Raji (cell line): ENCODE data around the gene SLC6A11.

Source experiments
- POLR2A ChIP-seq: IDR thresholded peaks from 2 replicates; pipeline ENCODE4 v1.6.1; 2011; ENCODE audit warnings: low read depth, low read length, control low read depth; ENCODE audit not compliant: insufficient read depth

SLC6A11 gene

DNA sequence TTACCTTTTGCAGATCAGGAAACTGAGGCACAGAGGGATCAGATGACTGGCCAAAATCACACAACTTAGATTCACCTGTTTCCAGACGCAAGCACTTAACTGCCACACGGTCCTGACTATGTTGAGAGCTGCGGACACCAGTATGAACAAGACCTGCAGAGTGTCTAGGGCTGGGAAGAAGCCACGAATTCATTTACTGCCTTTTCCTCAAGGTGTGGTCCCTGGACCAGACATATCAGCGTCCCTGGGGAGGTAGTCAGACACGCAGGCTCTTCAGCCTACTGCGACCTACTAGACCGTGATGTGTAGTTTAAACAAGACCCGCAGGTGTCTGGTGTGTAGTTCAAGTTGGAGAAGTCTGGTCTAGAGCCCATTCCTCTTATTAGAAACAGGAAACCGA lies 541 bp upstream of the SLC6A11 start:
- no peak for TF ChIP-seq POLR2A

DNA sequence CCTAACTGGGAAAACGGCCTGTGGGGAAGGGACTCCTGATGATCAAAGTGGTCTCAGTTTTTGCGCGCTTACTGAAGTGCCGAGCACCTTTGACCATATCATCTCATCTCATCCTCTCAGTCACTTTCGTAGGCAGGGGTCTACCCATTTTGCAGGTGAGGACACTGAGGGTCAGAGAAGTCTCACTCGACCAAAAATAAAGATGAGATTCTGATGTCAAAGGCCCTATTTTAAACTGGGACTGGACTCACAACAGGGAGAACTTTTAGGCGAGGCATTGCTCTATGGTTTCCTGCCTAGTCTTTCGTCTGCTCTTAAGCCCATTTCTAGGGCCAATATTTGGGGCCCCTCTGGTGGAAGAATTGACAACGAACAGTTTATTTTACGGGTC lies 830 bp downstream of the SLC6A11 start:
- TF ChIP-seq POLR2A, result no peak

DNA sequence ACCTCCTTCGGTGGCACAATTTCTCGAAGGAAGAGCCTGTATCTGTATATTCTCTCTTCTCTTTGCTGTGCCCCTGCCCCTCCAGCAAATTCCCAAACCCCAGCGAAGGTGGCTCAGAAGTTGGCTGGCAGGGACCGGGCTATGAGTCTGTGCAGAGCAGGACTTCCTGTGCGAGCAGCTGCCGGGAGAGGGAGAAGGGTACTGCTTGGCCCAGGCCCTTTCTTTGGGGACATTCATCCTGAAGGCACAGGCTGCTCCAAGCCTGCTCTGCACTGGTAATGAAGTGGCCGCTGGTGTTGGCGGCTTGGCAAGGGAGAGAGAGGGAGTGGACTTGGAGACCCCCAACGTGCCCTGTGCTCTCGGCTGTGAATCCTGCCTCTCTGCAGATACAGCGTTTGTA lies 1.5 kb downstream of the SLC6A11 start:
- no peak for TF ChIP-seq POLR2A

DNA sequence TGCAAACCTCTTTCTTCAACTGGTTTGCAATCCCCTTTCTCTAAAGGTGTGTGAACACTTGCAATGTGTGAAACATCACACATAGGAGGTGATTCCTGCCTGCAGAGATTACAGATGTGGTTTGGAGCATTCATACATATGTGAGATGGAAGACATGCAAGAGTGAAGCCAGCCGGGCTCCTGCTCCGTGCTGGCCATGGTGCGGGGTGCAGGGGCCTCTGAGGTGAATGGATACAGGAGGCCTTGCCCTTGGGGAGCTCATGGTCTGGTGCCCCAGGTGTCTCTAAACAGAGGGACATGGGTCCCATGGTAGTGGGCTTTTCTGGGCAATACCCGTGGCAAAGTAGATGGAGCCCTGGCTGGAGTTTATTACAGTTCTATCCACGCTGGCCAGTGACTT lies 6.0 kb downstream of the SLC6A11 start:
- no peak for TF ChIP-seq POLR2A

DNA sequence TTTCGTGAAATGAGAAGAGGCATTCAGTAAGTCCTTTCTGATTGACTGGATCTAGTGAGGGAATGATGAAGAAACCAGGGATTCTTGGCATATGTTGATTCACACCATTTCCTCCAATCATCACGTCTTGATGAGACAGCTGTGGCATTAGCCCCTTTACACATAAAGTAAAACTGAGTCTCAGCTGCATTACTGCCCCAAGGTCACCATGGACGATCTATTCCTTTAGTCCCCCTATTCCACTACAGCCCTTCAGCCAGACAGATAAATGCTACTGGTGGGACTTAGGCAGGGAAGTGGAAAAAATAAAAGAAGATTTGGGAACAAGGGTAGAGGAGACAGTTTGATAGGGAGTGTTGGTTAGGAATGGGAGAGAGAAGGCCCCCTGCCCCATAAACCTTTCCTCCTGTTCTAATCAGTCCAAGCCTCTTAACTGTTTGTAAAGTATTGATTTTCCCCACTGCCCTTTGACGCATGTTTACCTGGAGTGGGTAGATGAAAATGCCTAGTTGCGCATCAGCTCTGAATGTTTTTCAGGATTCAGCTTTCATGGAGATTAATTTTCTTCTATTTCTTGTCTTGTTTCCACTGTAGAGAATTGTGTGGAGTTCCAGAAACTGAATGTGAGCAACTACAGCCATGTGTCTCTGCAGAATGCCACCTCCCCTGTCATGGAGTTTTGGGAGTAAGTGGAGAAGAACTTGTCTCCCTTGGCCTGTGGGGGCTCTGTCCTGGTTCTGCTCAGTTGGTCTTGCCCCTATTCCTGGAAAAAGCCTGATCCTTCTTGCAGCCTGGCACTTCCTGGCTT lies 6.9 kb downstream of the SLC6A11 start:
- TF ChIP-seq POLR2A, result no peak

DNA sequence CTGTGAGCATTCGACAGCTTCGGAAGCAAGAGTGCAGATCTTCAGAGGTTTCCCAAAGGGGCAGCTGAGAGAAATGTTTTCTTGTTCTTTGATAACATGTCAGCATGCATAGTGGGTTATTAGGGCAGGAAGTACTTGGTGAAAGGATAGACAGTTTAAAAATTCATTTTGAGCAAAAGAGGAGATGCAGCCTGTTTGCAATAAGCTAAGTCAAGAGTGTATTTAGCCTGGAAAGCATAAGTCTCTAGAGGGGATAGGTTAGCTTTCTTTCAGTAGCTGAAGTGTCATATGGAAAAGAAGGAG lies 7.4 kb downstream of the SLC6A11 start:
- no peak for TF ChIP-seq POLR2A

DNA sequence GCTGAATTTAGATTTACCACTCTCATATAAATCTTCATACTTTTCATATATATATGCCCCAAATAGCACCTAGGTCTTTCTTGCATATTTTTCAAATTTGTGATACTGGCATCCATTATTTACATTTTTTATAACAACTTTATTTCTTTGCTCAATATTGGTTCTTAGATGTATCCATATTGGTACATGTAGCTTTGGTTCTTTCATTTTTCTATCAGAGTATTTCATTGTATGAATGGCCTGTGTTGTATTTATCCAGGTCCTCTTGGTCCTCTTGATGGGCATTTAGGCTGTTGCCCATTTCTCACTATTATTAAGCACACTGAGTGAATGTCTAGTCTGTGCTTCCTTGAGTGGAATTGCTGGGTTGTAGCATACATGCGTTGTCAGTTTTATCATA lies 8.4 kb downstream of the SLC6A11 start:
- no peak for TF ChIP-seq POLR2A

DNA sequence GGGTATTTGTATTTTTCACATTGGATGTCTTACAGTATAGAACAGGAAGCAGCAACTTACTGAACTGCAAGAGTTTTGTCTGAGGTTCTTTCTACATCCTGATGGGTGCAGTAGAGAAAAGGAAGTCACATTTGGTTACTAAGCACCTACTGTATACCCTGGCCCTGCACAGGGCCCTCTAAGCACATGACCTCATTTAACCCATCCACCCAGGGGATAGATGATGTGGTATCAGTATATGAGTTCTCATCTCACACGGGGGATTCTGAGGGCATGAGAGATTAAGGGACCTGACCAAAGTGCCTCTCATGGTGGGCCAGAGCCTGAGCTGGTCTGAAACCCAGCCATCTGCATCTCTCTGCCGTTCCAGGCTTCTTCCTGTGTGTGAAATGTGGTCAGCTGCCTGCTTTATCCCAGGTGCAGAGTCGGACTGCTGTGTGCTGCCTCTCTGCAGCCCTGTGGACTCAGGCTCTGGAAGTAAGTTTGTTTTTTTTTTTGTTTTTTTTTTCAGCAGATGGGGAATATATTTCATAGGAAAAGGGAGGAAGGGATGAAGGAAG lies 17.9 kb downstream of the SLC6A11 start:
- no peak for TF ChIP-seq POLR2A

DNA sequence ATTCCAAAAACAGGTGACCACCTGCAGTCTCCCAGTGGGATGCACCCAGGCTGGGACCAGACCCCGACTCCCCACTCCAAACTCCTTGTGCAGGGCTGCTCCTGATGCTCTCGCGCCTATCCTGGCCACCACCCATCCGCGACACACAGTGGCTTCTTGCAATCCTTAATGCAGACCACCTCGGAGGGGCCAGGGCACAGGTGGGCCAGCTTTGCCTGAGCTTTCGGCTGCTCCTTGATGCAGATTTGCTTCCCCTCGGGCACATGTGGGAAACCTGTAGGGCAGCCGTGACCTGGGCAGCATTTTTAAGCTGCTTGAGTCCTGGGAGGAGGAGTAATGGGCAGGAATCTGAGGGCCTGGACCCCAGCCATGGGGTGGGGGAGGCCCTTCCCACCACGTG lies 18.9 kb downstream of the SLC6A11 start:
- no peak for TF ChIP-seq POLR2A

DNA sequence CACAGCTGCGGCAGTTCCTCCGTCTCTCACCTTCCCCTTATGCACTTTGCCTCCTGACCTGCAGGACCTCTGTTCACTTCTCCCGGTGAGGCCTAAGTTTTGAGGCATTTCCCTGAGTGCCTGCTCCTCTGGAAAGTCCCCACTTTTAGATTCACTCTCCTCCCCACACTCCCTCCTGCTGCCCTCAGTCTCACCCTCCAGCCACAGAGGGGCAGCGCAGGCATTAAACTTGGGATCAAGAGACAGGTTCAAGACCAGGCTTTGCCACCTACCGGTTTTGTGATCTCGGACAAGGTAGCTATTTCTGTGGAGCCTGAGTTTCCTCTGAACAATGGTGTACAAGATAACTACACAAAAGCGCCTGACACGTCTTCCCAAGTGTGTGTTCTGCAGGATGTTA lies 19.4 kb downstream of the SLC6A11 start:
- TF ChIP-seq POLR2A, result no peak

DNA sequence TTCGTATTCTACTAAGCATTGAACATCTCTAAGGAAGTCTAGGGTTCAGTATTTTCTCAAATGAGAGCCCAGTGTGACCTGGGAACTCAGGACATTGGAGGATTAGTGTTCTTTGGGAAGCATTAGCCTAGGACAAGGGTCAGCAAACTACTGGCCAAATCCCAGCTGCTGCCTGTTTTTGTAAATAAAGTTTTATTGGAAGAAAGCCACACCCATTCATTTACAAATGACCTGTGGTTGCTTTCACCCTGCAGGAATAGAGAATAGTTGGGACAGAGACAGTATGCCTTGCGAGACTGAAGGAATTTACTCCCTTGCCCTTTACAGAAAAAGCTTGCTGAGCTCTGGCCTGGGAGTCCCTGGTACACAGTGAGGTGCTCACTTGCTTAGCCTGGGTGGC lies 20.6 kb downstream of the SLC6A11 start:
- no peak for TF ChIP-seq POLR2A

DNA sequence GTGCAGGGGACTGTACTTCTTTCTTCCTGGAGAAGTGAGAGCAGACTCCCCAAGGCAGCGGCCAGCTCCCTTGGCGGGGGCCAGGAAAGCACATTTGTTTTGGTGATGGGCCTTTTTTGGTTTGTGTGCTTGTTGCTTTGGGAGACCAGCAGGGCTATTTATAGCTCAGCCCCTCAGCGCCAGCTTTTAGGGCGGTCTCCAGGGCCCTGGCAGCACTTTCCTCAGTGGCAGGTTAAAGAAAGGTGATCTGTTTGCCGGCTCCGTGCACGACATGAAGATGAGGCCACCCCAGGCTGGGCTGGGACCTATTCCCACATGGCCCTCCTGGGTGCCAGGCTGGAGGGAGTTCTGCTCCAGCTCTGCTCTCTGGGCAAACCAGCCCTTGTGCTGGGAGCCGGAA lies 21.8 kb downstream of the SLC6A11 start:
- TF ChIP-seq POLR2A, result no peak

DNA sequence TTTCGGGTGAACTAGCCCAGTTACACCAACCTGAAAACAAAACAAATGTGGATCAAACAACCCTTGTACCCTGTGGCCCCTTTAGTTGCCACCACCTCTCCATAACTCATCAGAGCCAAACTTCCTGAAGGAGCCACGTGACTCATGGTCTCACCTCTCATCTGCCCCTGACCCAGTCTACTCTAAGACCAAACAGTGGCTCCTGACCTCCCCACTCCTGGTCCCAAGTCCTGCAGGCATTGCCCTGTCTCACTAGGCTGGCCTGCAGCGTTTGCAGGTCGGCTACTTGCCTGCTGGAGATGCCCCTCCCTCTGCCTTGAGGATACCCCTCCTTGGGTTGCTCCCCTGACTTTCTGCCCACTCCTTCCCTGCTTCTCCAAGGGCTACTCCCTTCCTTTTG lies 23.1 kb downstream of the SLC6A11 start:
- TF ChIP-seq POLR2A, result no peak

DNA sequence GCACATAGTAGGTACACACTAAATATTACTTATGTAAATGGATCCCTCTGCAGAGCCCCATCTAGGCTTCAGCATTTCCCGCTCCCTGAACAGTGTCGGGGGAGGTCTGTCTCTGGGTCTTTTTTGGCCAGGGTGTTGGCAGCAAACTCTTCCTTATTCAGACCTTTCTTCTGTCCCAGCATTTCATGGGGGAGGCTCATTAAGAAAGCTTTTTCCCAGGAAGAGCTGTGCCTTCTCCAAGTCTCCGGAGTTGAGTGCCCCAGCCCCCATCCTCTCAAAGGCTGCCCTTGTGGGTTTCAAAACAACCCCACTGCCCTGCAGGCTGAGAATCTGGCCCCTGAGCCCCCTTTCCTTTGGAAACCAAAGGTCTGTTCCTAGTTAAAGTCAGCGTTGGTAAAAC lies 25.1 kb downstream of the SLC6A11 start:
- no peak for TF ChIP-seq POLR2A

DNA sequence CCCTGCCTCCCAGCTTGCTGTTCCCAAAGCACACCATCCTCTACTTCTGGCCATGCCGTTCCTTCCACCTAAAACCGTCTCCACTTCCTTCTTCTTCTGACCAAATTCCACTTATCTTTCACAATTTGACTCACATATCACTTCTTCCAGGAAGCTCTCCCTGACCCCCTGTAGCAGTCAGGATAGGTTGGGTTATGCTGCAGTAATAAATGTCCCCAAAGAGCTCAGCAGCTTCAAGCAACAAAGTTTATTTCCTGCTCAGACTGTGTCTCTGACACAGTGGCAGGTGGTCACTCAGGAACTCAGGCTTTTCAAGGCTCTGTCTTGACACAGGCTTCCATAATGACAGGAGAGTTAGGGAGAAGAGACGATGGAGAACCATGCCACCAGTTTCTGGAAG lies 27.4 kb downstream of the SLC6A11 start:
- no peak for TF ChIP-seq POLR2A

DNA sequence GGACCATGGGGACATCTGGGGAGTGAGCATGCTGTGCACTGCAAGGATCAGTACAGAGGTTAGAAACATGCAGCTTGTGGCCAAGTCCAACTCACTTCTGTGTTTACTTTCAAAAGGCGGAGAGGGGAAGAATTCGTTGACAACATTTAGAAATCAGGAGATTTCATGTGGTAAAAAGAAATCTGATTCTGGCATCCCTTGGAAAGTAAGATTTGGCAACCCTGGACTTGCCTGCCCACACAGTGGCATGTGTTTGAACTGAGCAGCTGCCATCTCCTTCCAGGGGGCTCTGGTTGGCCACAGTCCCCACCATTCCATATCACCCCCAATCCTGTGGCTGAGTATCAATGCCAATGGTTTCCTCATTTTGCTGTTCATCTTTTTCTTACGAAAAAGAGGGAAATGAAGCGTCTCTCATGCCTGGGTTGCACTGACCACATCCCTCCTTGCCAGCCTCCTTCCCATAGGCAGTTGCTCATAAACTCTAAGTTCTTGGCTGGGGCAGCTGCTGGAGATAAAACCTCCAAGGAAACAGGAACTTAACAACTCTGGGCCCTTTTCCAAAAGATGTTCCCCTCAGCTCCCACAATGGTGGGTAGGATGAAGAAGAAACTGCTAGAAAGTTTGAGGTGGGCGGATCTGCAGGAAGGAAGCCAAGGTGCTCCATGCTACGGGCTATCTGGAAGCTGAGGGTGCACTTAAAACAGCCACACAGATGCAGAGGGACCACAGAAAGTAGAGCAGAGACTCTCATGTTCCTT lies 29.2 kb downstream of the SLC6A11 start:
- no peak for TF ChIP-seq POLR2A
